ENCODE data around the gene MRPL14.
"Not testable (repeated sequence)": the region's sequence is repeated elsewhere in the genome, so short reads cannot be mapped to it uniquely, and the experiment has no call there.

Gene MRPL14

GRCh38 chr6:44157152-44157521 lies 29.9 kb upstream of the MRPL14 start:
- Histone ChIP-seq H3K9ac (ENCODE audit: low read depth, low read length) (no peak overlapping the region), H3K9me3 (ENCODE audit: control insufficient read depth, insufficient read depth, low read length) (no peaks in the 10 kb centered on the region), H3K36me3 (ENCODE audit: insufficient read depth, low read length) (no peaks in the 10 kb centered on the region), H3K4me1 (ENCODE audit: insufficient read depth, low read length) (peaks cover 11% of the 10 kb centered on the region; the same call in 1 of the 2 replicates)

GRCh38 chr6:44156494-44157151 lies 29.4 kb upstream of the MRPL14 start:
- H3K4me1 ChIP-seq (ENCODE audit: insufficient read depth, low read length), result peaks cover 11% of the 10 kb centered on the region; the same call in 1 of the 2 replicates
- H3K9ac ChIP-seq (ENCODE audit: low read depth, low read length), result no peak overlapping the region
- H3K9me3 ChIP-seq (ENCODE audit: control insufficient read depth, insufficient read depth, low read length), result no peaks in the 10 kb centered on the region

GRCh38 chr6:44154067-44154466 lies 26.8 kb upstream of the MRPL14 start:
- Histone ChIP-seq H3K36me3 (ENCODE audit: insufficient read depth, low read length) (no peaks in the 10 kb centered on the region; the same call in none of the 2 replicates), H3K4me1 (ENCODE audit: insufficient read depth, low read length) (peaks cover 11% of the 10 kb centered on the region; the same call in 1 of the 2 replicates), H3K9ac (ENCODE audit: low read depth, low read length) (no peak overlapping the region), H3K9me3 (ENCODE audit: control insufficient read depth, insufficient read depth, low read length) (no peaks in the 10 kb centered on the region)

More at GRCh38 chr6:44156494-44157151, 29.4 kb upstream of the MRPL14 start:
- H3K36me3 ChIP-seq (ENCODE audit: insufficient read depth, low read length), result no peaks in the 10 kb centered on the region

GRCh38 chr6:44152533-44152932 lies 25.3 kb upstream of the MRPL14 start:
- H3K36me3 ChIP-seq (ENCODE audit: insufficient read depth, low read length), result no peaks in the 10 kb centered on the region; the same call in none of the 2 replicates
- H3K9ac ChIP-seq (ENCODE audit: low read depth, low read length), result no peak overlapping the region
- no peaks in the 10 kb centered on the region for H3K9me3 ChIP-seq (ENCODE audit: control insufficient read depth, insufficient read depth, low read length)
- peaks cover 11% of the 10 kb centered on the region; the same call in 1 of the 2 replicates for H3K4me1 ChIP-seq (ENCODE audit: insufficient read depth, low read length)

GRCh38 chr6:44152109-44152461 lies 24.8 kb upstream of the MRPL14 start:
- Histone ChIP-seq H3K9me3 (ENCODE audit: control insufficient read depth, insufficient read depth, low read length) (no peaks in the 10 kb centered on the region), H3K36me3 (ENCODE audit: insufficient read depth, low read length) (no peaks in the 10 kb centered on the region; the same call in none of the 2 replicates), H3K4me1 (ENCODE audit: insufficient read depth, low read length) (peaks cover 10% of the 10 kb centered on the region; the same call in 1 of the 2 replicates), H3K9ac (ENCODE audit: low read depth, low read length) (no peak overlapping the region)

- no peak overlapping the region for H3K9ac ChIP-seq (ENCODE audit: low read depth, low read length)
- peaks cover 4% of the 10 kb centered on the region; the same call in 1 of the 2 replicates for H3K4me1 ChIP-seq (ENCODE audit: insufficient read depth, low read length)
- no peaks in the 10 kb centered on the region for H3K9me3 ChIP-seq (ENCODE audit: control insufficient read depth, insufficient read depth, low read length)
- H3K36me3 ChIP-seq (ENCODE audit: insufficient read depth, low read length), result no peaks in the 10 kb centered on the region; the same call in none of the 2 replicates
These were observed 24.3 kb upstream of the MRPL14 start for GRCh38 chr6:44151348-44152108.

- no peaks in the 10 kb centered on the region; the same call in 1 of the 2 replicates for H3K4me1 ChIP-seq (ENCODE audit: insufficient read depth, low read length)
- no peaks in the 10 kb centered on the region for H3K9me3 ChIP-seq (ENCODE audit: control insufficient read depth, insufficient read depth, low read length)
- no peaks in the 10 kb centered on the region; the same call in none of the 2 replicates for H3K36me3 ChIP-seq (ENCODE audit: insufficient read depth, low read length)
- no peak overlapping the region for H3K9ac ChIP-seq (ENCODE audit: low read depth, low read length)
These were observed 23.2 kb upstream of the MRPL14 start for GRCh38 chr6:44150317-44150917.

GRCh38 chr6:44149369-44150012 lies 22.2 kb upstream of the MRPL14 start:
- Histone ChIP-seq H3K36me3 (ENCODE audit: insufficient read depth, low read length) (no peaks in the 10 kb centered on the region; the same call in none of the 2 replicates), H3K9me3 (ENCODE audit: control insufficient read depth, insufficient read depth, low read length) (no peaks in the 10 kb centered on the region), H3K4me1 (ENCODE audit: insufficient read depth, low read length) (no peaks in the 10 kb centered on the region; the same call in 1 of the 2 replicates), H3K9ac (ENCODE audit: low read depth, low read length) (no peak overlapping the region)

- Histone ChIP-seq H3K4me1 (ENCODE audit: insufficient read depth, low read length) (no peaks in the 10 kb centered on the region), H3K9me3 (ENCODE audit: control insufficient read depth, insufficient read depth, low read length) (no peaks in the 10 kb centered on the region), H3K9ac (ENCODE audit: low read depth, low read length) (no peak overlapping the region), H3K36me3 (ENCODE audit: insufficient read depth, low read length) (no peaks in the 10 kb centered on the region; the same call in none of the 2 replicates)
These were observed 21.1 kb upstream of the MRPL14 start for GRCh38 chr6:44148306-44148705.

- Histone ChIP-seq H3K36me3 (ENCODE audit: insufficient read depth, low read length) (peaks cover 6% of the 10 kb centered on the region), H3K9me3 (ENCODE audit: control insufficient read depth, insufficient read depth, low read length) (no peaks in the 10 kb centered on the region), H3K9ac (ENCODE audit: low read depth, low read length) (no peak overlapping the region), H3K4me1 (ENCODE audit: insufficient read depth, low read length) (no peaks in the 10 kb centered on the region)
These were observed 20.0 kb upstream of the MRPL14 start for GRCh38 chr6:44147256-44147655.

- Histone ChIP-seq H3K9me3 (ENCODE audit: control insufficient read depth, insufficient read depth, low read length) (no peaks in the 10 kb centered on the region), H3K9ac (ENCODE audit: low read depth, low read length) (no peak overlapping the region), H3K4me1 (ENCODE audit: insufficient read depth, low read length) (no peaks in the 10 kb centered on the region), H3K36me3 (ENCODE audit: insufficient read depth, low read length) (peaks cover 6% of the 10 kb centered on the region)
These were observed 19.4 kb upstream of the MRPL14 start for GRCh38 chr6:44146685-44147084.

- H3K9ac ChIP-seq (ENCODE audit: low read depth, low read length), result no peak overlapping the region
- peaks cover 6% of the 10 kb centered on the region for H3K36me3 ChIP-seq (ENCODE audit: insufficient read depth, low read length)
- H3K4me1 ChIP-seq (ENCODE audit: insufficient read depth, low read length), result no peaks in the 10 kb centered on the region
- no peaks in the 10 kb centered on the region for H3K9me3 ChIP-seq (ENCODE audit: control insufficient read depth, insufficient read depth, low read length)
These were observed 18.6 kb upstream of the MRPL14 start for GRCh38 chr6:44145839-44146238.

- H3K36me3 ChIP-seq (ENCODE audit: insufficient read depth, low read length); H3K9ac ChIP-seq (ENCODE audit: low read depth, low read length); H3K4me1 ChIP-seq (ENCODE audit: insufficient read depth, low read length); H3K9me3 ChIP-seq (ENCODE audit: control insufficient read depth, insufficient read depth, low read length): not testable (repeated sequence)
These were observed 17.3 kb upstream of the MRPL14 start for GRCh38 chr6:44144536-44144935.

GRCh38 chr6:44143731-44144130 lies 16.5 kb upstream of the MRPL14 start:
- Histone ChIP-seq H3K9ac (ENCODE audit: low read depth, low read length) (no peak overlapping the region), H3K36me3 (ENCODE audit: insufficient read depth, low read length) (peaks cover 9% of the 10 kb centered on the region; the same call in 1 of the 2 replicates), H3K9me3 (ENCODE audit: control insufficient read depth, insufficient read depth, low read length) (no peaks in the 10 kb centered on the region), H3K4me1 (ENCODE audit: insufficient read depth, low read length) (no peaks in the 10 kb centered on the region)

Measured in ES-I3 (cell line).